ENCODE measurements around the gene FFAR3. TPM values are rescaled to one million over a fixed set of nuclear protein-coding genes. Genes with fewer than 3 reads are reported as not detected.

The FFAR3 gene
- total RNA-seq, 2 donors from 2014 or later = not detected

Small RNA genes lying within 50 kb of the gene (microRNA-seq; reads per million reads assigned to microRNA genes)
- gene MIR5196 = 0 reads per million in 2 donors

Other genes starting within 250 kb of the FFAR3 start
- 1,000 to 10,000 TPM; 4,169 to 4,218 TPM for gene FXYD3, start 242.6 kb upstream of the FFAR3 start, total RNA-seq
- gene LGI4, start 223.4 kb upstream of the FFAR3 start, total RNA-seq = 10 to 100 TPM in 1 of 2 donors, 1 to 10 TPM in 1; 9.7 to 14.2 TPM
- gene FXYD1, start 219.6 kb upstream of the FFAR3 start, total RNA-seq = 10 to 100 TPM in 1 of 2 donors, 1 to 10 TPM in 1; 7.7 to 30.3 TPM
- gene FXYD7, start 215.2 kb upstream of the FFAR3 start, total RNA-seq = not detected
- 10 to 100 TPM; 14.9 to 18.3 TPM for gene FXYD5, start 203.7 kb upstream of the FFAR3 start, total RNA-seq
- not detected for gene FAM187B, start 129.7 kb upstream of the FFAR3 start, total RNA-seq
- 100 to 1,000 TPM; 323 to 324 TPM for gene LSR, start 109.5 kb upstream of the FFAR3 start, total RNA-seq
- 10 to 100 TPM; 85.9 to 96.2 TPM for gene USF2, start 89.5 kb upstream of the FFAR3 start, total RNA-seq
- gene HAMP, start 75.9 kb upstream of the FFAR3 start, total RNA-seq = not detected
- gene MAG, start 66.3 kb upstream of the FFAR3 start, total RNA-seq = not detected
- 1 to 10 TPM; 2.5 to 3.2 TPM for gene CD22, start 29.3 kb upstream of the FFAR3 start, total RNA-seq
- under 1 TPM in 1 of 2 donors, not detected in 1; 0.11 TPM for gene FFAR1, start 10.6 kb upstream of the FFAR3 start, total RNA-seq
- gene GPR42, start 12.6 kb downstream of the FFAR3 start, total RNA-seq = not detected
- gene FFAR2, start 89.8 kb downstream of the FFAR3 start, total RNA-seq = 1 to 10 TPM; 1.2 to 1.8 TPM
- gene KRTDAP, start 132.0 kb downstream of the FFAR3 start, total RNA-seq = not detected
- gene DMKN, start 155.2 kb downstream of the FFAR3 start, total RNA-seq = 10 to 100 TPM in 1 of 2 donors, 1 to 10 TPM in 1; 8.8 to 13.8 TPM
- gene SBSN, start 169.9 kb downstream of the FFAR3 start, total RNA-seq = not detected
- not detected for gene GAPDHS, start 175.0 kb downstream of the FFAR3 start, total RNA-seq
- 10 to 100 TPM; 55.1 to 61.2 TPM for gene TMEM147, start 187.2 kb downstream of the FFAR3 start, total RNA-seq
- not detected for gene ATP4A, start 205.2 kb downstream of the FFAR3 start, total RNA-seq
- not detected for gene PMIS2, start 227.7 kb downstream of the FFAR3 start, total RNA-seq

All from left colon (tissue), 2 donors.